Ovary (tissue), 3 donors: ENCODE data around the gene DCAF15.

ENCODE experiments used
- EP300 ChIP-seq: sonication (generic); formaldehyde crosslinking; IDR thresholded peaks from one replicate; pipeline ENCODE4 v1.6.1; 2017; ENCODE audit warnings: antibody characterized with exemption
- POLR2A ChIP-seq: fragments of 450-650 bp; IDR thresholded peaks from one replicate; pipeline ENCODE4 v1.6.1; 2017; ENCODE audit warnings: antibody characterized with exemption, mild to moderate bottlenecking, moderate library complexity
- TF ChIP-seq, protein P1 (sequence below), 3 donors: fragments of 450-650 bp in 2 of 3; fragments of 200-600 bp in 1 of 3; IDR thresholded peaks; one replicate each; pipeline versions ENCODE4 v1.5.1 to v1.8.0; 2016 to 2022; ENCODE audit warnings: antibody characterized with exemption in 3 of 3, mild to moderate bottlenecking in 1 of 3
- donor health status: DM: no; HTN: no; CAD: no.

- TF ChIP-seq, protein P1, sequence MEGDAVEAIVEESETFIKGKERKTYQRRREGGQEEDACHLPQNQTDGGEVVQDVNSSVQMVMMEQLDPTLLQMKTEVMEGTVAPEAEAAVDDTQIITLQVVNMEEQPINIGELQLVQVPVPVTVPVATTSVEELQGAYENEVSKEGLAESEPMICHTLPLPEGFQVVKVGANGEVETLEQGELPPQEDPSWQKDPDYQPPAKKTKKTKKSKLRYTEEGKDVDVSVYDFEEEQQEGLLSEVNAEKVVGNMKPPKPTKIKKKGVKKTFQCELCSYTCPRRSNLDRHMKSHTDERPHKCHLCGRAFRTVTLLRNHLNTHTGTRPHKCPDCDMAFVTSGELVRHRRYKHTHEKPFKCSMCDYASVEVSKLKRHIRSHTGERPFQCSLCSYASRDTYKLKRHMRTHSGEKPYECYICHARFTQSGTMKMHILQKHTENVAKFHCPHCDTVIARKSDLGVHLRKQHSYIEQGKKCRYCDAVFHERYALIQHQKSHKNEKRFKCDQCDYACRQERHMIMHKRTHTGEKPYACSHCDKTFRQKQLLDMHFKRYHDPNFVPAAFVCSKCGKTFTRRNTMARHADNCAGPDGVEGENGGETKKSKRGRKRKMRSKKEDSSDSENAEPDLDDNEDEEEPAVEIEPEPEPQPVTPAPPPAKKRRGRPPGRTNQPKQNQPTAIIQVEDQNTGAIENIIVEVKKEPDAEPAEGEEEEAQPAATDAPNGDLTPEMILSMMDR (IDR thresholded peaks at IDR 0.05), result no peak
- no peak for TF ChIP-seq POLR2A
- TF ChIP-seq EP300, result no peak
Measured at GRCh38 chr19:13975870-13976269, 23.6 kb downstream of the DCAF15 start.
